Hippocampal formation (tissue), 2 donors: ENCODE measurements around the gene FZD4.
A peak's percentile ranks its signal among the peaks of the same experiment; 100 is the strongest.
"Not testable (repeated sequence)": the region's sequence is repeated elsewhere in the genome, so short reads cannot be mapped to it uniquely, and the experiment has no call there.

Experiments
- DNase-seq, 2 donors: peaks; one replicate each; lab custom pipeline; 2025; lab: John Stamatoyannopoulos, UW

Gene FZD4

DNA sequence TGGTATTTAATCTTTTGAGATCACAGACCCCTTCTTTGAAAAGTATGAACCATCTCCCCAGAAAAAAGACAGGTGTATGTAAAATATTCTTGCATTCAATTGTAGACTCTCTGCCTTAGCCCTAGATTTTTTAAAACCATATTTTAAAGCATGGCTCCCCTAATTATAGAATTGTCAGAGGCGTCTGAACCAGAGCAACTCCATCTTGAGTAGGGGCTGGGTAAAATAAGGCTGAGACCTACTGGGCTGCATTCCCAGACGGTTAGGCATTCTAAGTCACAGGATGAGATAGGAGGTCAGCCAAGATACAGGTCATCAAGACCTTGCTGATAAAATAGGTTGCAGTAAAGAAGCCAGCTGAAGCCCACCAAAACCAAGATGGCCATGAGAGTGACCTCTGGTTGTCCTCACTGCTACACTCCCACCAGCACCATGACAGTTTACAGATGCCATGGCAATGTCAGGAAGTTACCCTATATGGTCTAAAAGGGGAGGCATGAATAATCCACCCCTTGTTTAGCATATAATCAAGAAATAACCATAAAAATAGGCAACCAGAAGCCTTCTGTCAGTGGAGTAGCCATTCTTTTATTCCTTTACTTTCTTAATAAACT, 17.9 kb downstream of the FZD4 start:
- not testable (repeated sequence) for DNase-seq

GRCh38 chr11:86934926-86935579, 20.1 kb downstream of the FZD4 start:
- no peak for DNase-seq

DNA sequence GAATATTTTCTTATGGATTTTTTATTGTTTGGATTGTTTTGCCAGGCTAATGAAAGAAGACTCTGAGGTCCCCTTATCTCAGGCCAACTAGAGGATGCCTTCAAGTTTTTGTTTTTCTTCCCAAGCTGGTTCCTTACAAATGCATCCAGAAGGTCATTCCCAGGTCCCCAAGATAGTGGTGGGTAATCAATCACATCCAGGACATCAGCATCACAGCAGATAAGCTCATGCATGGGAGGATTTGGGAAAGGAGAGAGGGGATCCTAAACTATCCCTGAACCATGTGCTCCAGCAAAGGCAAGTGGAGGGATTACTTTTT, 20.7 kb downstream of the FZD4 start:
- no peak for DNase-seq

- DNase-seq, result no peak
Measured at GRCh38 chr11:86933891-86934581, 21.2 kb downstream of the FZD4 start.

DNA sequence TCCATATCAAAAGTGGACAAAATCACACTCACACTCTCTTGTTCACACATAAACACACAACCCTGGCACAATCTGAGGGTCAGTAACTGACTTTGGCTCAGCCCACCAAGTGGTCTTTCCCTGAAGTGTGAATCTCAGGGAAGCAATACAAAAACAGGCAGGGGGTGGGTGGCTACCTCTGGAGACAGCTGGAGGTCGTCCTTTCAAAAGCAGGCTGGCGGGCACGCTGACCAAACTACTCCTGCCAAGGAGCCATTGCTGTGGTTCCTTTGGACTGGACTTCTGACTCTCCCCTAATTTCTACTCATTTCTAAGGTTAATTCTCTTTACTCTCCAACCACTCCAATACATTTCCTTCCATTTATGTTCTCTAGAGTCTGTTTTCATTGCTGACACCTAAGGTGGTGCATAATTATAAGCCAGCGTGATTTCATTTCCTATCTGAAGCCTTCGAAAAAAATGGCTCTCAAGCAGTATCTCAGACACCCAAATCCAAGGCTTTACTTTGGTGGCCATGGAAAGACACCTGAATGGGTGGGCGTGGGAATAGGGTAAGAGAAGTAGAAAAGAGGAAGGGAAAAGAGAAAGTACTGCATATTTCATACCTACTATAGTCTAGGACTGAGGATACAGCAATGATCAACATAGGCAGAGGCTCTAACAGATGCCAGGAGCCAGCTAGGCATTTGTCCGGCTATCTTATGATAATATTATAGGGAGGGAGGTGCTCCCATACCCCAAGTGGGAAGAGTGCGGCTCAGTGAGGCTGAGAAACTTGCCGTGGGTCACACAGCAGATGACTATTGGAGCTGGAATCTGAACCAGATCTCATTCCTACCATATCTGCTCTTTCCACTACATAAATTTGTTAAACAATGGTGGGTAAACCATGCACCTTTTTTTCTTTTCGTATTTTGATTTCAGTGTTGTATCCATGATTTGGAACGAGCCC, 22.0 kb downstream of the FZD4 start:
- no peak for DNase-seq

- DNase-seq, result no peak
Measured at GRCh38 chr11:86932259-86932585, 23.0 kb downstream of the FZD4 start.

DNA sequence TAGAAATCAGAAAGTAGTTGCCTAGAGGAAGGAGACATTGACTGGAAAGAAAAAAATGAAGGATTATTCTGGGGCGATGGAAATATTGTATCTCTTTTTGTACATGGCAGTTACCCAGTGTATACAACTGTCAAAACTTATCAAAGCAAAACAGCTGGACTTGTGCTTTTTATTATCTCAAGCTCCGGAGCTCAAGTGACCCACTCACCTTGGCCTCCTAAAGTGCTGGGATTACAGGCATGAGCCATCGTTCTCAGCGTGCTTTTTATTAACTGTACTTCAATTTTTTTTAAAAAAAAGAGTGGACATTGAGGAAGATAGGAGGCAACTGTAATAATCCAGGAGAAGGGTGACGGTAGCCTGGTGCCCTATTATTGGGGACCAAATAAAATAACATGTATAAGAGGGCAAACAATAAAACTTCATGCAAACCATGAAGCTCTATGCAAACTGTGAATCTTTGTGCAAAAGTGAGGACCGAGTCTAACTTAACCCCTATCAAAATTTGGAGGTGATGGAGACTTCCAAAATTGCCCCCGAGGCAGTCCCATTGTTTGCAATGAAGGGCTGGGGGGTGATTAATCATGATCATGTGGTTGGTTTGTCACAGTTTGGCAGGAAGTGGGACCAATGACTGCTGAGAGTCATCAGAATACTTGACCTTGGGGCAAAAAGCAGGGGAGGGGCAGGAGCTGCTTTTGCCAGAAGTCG, 23.5 kb downstream of the FZD4 start:
- DNase-seq, result no peak

DNA sequence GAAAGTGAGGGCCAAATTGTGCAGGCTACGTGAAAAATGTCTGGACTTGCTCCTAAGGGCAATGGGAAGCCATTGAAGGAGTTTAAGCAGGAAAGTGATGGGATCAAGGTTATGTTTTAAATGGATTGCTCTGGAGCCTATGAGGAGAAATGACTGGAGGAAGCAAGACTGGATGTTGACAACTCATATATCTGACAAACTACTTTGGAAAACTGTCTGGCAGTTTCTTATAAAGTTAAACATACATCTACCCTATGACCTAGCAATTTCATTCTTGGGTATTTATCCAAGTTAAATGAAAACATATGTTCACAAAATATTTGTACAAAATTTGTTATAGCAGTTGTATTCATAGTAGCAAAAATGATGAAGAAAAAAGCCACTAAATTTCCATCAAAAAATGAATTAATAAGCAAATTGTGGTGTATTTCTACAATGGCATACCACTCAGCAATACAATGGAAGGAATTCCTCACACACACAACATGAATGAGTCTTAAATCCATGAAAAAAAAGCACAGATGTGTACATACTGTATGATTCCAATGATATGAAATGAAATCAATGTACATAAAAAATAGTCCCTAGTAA, 24.1 kb downstream of the FZD4 start:
- no peak for DNase-seq

DNA sequence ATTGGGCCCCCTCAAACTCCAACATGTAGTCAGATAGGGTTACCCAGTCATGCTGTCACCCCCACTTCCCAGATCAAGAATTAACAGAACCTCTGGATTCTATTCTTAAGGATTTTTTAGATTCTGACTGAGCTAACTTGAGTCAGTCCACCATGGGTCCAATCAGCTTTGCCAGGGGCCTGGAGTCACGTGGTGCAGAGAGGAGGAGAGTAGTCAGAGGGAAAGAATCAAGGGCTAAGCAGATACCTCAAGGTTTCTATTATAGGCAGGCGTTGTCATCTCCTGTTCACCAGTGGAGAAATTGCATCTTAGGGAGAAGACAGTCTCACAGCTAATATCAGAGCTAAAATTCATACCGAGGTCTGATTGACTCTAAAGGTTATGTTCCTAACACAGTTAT, 28.2 kb downstream of the FZD4 start:
- no peak for DNase-seq

DNA sequence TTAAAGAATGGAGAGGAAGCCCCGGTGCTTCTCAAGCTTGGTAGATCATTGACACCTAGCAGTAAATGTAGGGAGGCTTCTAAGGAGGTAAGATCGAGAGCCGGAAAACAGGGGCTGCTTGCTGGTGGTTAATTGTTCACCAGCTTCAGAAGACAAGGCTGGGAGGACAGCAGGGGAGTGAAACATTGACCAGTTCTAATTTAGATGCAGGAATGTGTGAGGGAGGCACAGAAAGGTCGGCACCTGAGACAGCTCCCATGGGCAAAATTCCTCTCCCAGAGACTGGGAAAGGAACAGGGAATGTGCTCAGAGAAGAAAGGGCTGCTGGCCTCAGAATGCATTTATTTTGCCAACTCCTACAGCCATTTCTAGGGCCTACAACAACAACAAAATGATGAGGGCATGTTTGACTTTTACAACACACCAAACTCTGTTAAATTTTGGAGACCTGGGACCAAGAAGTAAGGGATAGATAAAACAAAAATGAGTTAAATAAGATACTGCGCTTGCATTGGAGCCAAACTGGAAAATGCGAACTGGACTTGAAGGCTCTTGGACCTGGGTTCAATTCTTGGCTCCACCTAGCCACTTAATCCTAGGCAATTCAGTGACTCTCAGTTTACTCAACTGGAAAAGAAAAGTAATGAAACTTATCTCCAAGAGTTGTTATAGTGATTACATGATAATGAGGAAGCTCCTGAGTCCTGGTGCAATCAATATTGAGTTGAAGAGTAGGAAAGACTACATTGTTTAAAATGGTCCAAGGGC, 31.0 kb downstream of the FZD4 start:
- DNase-seq, result no peak

GRCh38 chr11:86922225-86922624, 33.0 kb downstream of the FZD4 start:
- no peak for DNase-seq

- DNase-seq, result peak; percentile 21 to 55
Measured at GRCh38 chr11:86919557-86920210, 35.5 kb downstream of the FZD4 start.

DNA sequence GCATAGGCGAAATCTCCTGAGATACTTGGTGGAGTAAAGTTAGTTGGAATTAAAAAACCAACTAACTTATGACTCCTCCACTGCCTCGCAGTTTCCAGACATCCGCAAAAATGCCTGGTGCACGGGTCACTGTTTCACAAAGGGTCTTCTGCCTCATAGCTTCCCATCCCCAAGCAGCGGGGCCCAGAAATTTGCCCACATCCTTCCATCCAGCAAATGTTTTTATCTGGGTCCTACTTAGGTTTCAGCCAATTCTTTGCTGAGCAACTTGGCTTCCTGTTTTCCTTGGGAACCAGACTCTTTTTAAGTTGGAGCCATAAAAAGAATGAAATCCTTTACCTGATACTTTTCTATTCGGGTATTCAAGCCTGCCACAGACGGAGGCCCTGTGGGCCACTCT, 36.2 kb downstream of the FZD4 start:
- no peak for DNase-seq

- DNase-seq, result no peak
Measured at GRCh38 chr11:86918496-86918895, 36.7 kb downstream of the FZD4 start.

DNA sequence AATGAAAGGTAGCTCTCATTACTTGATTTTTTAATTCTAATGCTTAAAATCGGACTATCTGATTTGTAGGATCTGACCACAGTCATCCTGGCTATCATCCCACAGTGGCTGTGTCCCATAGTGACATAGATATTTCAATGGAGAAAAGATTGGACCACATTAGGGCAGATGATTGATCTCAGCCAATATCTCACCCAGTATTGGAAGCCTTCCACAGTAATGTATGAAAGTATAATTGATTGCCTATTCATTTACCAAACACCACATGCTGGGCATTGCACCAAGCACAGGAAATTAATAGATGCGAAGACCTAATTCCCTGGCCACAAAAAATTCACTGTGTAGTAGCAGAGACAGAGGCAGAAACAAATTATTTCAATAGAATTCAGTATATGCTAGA, 37.6 kb downstream of the FZD4 start:
- no peak for DNase-seq

DNA sequence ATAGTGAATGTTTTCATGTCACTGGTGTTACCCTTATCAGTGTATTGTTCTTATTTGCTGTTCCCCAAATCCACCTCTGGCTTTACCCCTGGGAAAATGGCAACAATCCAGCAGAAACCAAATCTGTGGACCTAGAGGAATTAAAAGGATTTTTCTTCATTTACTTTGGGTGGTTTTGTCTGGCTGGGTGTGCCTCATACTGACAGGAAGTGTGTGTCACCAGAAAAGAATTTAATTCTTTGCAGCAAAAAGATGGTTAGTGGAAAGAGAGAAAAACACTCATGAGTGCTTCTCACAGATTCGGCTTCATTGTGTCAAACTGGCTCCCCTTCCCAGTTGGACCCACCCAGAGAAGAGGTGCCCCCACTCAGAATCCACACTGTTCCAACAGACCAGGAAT, 38.9 kb downstream of the FZD4 start:
- DNase-seq, result no peak

DNA sequence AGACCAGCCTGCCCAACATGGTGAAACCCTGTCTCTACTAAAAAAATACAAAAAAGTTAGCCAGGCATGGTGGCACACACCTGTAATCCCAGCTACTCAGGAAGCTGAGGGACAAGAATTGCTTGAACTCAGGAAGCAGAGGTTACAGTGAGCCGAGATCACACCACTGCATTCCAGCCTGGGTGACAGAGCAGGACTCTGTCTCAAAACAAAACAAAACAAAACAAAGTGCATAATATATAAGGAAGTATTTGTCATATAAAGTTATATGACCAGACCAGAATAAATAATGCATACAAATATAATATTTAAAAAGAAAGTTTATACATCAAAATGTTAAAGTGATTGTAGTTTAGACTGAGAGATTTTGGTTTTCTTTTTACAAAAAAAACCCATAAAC, 39.3 kb downstream of the FZD4 start:
- not testable (repeated sequence) for DNase-seq

DNA sequence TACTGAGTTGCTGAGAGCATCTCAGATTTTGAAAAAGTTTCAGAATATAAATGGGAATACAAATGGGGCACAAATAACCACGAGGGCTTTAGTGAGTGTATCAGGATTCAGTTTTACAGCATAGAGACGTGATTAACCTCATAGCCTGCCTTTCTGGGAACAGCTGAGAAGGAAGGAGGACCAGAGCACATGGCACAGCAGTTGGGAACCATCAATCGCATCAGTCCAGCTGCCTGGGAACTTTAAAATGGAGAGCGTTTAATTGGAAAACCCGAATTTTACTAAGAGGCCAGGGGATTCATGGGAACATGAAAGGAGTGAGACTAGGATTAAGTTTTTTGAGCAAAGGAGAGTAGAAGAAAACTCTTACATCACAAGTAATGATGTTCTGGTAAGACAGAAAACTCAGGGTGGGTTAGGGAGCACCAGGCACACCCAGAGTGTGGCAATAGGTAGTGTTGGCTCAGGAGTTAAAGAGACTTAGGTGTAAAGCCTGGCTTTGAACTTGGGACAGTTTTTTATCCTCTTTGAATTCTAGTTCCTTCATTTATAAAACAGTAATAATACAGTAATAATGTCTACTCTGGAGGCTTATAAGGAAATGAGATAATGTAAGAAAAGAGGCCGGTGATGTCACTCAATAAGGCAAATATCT, 40.2 kb downstream of the FZD4 start:
- no peak for DNase-seq

DNA sequence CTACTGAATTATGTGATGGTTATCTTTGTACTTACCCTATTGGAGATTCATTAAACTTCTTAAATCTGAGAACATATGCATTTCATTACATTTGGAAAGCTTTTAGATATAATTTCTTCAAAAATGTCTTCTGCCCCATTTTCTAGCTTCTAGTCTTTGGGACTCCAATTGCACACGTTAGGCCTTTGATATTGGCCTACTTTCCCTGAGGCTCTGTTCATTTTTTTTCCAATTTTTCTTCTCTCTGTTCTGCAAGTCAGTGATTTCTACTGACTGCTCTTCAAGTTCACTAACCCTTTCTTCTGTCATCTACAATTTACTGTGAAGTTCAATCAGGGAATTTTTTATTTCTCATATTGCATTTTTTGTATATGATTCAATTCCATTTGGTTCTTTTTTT, 43.0 kb downstream of the FZD4 start:
- no peak for DNase-seq

GRCh38 chr11:86910592-86910991, 44.6 kb downstream of the FZD4 start:
- no peak for DNase-seq
